Measurements from ENCODE around the gene DDX24.

Gene DDX24

GRCh38 chr14:94020267-94020666 is 60.7 kb downstream of the DDX24 start:
- TF ChIP-seq GATA1 (IDR thresholded peaks at IDR 0.05; ENCODE audit: low read depth, low read length): no peak
- no peak for TF ChIP-seq POLR2A (IDR thresholded peaks at IDR 0.05; ENCODE audit: low read length)
- DNase-seq: no peak

GRCh38 chr14:94019329-94019728 is 61.7 kb downstream of the DDX24 start:
- TF ChIP-seq GATA1 (IDR thresholded peaks at IDR 0.05; ENCODE audit: low read depth, low read length) (no peak), POLR2A (IDR thresholded peaks at IDR 0.05; ENCODE audit: low read length) (no peak)
- DNase-seq: no peak

- TF ChIP-seq GATA1 (IDR thresholded peaks at IDR 0.05; ENCODE audit: low read depth, low read length) (no peak), POLR2A (IDR thresholded peaks at IDR 0.05; ENCODE audit: low read length) (no peak)
- no peak for DNase-seq
Observed at GRCh38 chr14:94018308-94018707, 62.7 kb downstream of the DDX24 start.

- no peak for DNase-seq
- TF ChIP-seq GATA1 (IDR thresholded peaks at IDR 0.05; ENCODE audit: low read depth, low read length): no peak
- no peak for TF ChIP-seq POLR2A (IDR thresholded peaks at IDR 0.05; ENCODE audit: low read length)
Observed at GRCh38 chr14:94016446-94016976, 64.5 kb downstream of the DDX24 start.

- TF ChIP-seq POLR2A (IDR thresholded peaks at IDR 0.05; ENCODE audit: low read length) (no peak), GATA1 (IDR thresholded peaks at IDR 0.05; ENCODE audit: low read depth, low read length) (no peak)
- DNase-seq: no peak
Observed at GRCh38 chr14:94015223-94015622, 65.8 kb downstream of the DDX24 start.

GRCh38 chr14:94014382-94014781 is 66.6 kb downstream of the DDX24 start:
- no peak for DNase-seq
- TF ChIP-seq GATA1 (IDR thresholded peaks at IDR 0.05; ENCODE audit: low read depth, low read length) (no peak), POLR2A (IDR thresholded peaks at IDR 0.05; ENCODE audit: low read length) (no peak)

DNA sequence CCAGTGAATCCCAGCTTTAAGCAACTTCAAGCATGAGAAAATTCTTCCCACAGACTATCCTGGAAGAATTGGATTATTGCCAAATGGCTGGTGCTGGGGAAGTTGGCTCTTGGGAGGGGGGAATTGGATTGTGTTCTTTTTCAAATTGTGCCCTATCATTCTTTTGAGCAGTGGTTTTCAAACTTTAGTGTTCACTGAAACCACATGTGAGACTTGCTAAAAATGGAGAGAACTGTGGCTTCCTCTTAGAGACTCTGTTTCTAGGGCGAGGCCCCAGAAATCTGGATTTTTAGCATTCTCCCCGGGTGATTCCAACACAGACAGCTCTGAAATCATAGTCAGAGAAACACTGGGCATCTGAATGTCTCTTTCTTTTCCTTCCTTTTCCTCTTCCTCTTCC is 69.2 kb downstream of the DDX24 start:
- DNase-seq: no peak
- TF ChIP-seq GATA1 (IDR thresholded peaks at IDR 0.05; ENCODE audit: low read depth, low read length) (no peak), POLR2A (IDR thresholded peaks at IDR 0.05; ENCODE audit: low read length) (no peak)

DNA sequence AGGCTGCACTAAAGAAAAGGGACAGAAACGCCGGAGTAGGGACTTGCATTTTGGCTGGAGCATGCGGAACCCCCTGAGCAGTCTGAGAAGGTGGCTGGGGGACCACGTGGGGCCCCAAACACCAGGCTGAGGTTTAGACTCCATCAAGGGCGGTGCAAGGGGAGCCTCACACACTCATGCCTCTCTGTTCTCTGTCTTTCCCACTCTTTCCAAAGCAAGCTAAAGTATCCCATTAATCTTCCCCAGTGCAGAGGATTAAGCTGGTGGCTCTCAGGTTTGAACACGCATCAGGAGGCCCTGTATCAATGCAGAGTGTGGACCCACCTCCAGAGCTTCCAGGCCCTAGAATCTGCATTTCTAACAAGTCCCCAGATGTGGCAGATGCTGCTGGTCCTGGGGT is 70.4 kb downstream of the DDX24 start:
- DNase-seq: no peak
- no peak for TF ChIP-seq POLR2A (IDR thresholded peaks at IDR 0.05; ENCODE audit: low read length)
- no peak for TF ChIP-seq GATA1 (IDR thresholded peaks at IDR 0.05; ENCODE audit: low read depth, low read length)

GRCh38 chr14:94009767-94010166 is 71.2 kb downstream of the DDX24 start:
- TF ChIP-seq POLR2A (IDR thresholded peaks at IDR 0.05; ENCODE audit: low read length) (no peak), GATA1 (IDR thresholded peaks at IDR 0.05; ENCODE audit: low read depth, low read length) (no peak)
- DNase-seq: no peak

DNA sequence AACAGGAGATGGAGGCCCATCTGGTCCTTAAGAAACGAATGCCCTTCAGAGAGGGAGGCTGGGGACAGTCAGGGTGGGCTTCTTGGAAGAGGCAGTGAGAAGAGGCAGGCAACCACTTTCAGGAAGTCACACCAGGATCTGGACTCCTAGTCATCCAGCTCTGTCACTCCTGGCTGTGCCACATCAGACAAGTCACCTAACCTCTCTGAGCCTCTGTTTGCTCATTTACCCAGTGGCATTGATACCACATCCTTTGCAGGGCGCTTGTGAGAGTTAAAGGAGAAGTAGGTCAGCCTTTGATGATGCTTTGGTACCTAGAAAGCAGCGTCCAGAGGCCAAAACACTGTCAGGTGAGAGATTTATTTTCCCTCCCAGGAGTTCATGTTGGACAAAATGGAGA is 72.8 kb downstream of the DDX24 start:
- TF ChIP-seq GATA1 (IDR thresholded peaks at IDR 0.05; ENCODE audit: low read depth, low read length): no peak
- TF ChIP-seq POLR2A (IDR thresholded peaks at IDR 0.05; ENCODE audit: low read length): no peak
- DNase-seq: no peak

GRCh38 chr14:94005324-94006073 is 75.5 kb downstream of the DDX24 start:
- no peak for TF ChIP-seq GATA1 (IDR thresholded peaks at IDR 0.05; ENCODE audit: low read depth, low read length)
- TF ChIP-seq POLR2A (IDR thresholded peaks at IDR 0.05; ENCODE audit: low read length): no peak
- peak in 1 of 2 experiments; percentile 14 for DNase-seq

DNA sequence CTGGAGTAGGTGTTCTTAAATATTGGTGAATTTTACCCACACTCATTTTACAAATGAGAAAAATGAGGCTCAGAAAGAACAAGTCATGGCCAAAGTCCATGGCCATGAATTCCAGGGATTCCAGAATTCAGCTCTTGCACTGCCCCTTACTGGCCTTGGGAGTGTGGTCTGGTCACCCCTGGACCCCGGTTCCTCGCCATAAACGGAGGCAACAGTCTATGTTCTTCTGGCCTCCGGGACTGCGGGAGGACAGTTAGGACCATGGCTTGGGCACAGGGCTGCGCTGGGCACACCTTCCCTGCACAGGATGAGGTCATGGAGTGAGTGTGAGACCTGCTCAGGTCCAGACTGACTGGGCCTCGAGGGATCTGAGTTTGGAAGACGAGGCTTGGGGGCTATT is 77.0 kb downstream of the DDX24 start:
- DNase-seq: no peak
- TF ChIP-seq POLR2A (IDR thresholded peaks at IDR 0.05; ENCODE audit: low read length) (no peak), GATA1 (IDR thresholded peaks at IDR 0.05; ENCODE audit: low read depth, low read length) (no peak)

DNA sequence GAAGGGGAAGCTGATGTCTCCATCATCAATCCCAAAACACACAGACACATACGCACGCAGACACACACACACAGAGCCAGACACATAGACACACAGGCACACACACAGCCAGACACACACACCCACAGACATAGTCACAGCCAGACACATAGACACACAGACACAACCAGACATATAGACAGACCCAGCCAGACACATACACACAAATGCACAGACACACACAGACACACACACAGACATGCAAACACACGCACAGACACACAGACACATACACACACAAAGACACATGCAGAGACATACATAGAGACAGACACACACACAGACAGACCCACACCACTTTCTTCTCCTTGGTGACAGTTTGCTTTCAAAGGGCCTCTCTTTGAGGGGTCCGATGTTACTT is 77.6 kb downstream of the DDX24 start:
- TF ChIP-seq POLR2A (IDR thresholded peaks at IDR 0.05; ENCODE audit: low read length) (no peak), GATA1 (IDR thresholded peaks at IDR 0.05; ENCODE audit: low read depth, low read length) (no peak)
- no peak for DNase-seq

DNA sequence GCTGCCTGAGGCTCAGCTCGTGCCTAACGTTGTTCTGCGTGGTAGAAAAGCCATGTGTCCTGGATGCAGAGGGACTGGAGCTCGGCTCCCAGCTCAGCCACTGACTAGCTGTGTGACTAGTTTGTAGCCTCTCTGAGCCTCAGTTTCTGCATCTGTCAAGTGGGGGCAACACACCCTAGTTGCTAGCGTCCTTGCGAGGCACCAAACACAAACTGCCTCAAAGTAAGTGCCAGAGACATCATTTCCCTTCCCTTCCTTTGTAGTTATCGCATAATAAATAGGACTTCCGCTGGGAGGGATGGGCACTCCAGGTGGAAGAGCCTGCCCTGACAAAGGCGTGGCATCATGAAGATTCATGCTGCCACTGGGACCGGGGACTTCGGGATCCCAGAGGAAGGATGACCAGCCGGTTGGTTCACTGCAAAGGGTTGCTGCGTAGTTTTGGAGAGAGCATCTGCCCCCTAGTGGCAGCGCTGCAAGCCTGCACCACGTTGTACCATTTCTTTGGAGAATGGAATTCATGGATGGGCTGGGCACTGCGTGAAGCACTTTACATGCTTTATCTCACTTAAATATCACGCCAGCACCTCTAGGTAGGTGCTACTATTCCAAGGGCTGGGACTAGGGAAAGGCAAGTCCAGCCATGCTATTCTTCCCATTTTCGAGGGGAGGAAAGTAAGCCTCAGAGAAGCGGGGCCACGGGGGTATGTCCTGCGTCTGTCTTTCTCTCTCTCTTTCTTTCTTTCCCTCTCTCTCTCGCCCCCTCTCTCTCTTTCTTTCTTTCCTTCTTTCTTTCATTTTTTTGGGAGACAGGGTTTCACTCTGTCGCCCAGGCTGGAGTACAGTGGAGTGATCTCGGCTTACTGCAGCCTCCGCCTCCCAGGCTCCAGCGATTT is 79.3 kb downstream of the DDX24 start:
- DNase-seq: peak; percentile 55 to 70
- no peak for TF ChIP-seq POLR2A (IDR thresholded peaks at IDR 0.05; ENCODE audit: low read length)
- TF ChIP-seq GATA1 (IDR thresholded peaks at IDR 0.05; ENCODE audit: low read depth, low read length): no peak

Measured in erythroblast (primary cell).